GM18951 (cell line): ENCODE data around the gene EPHX1.

ENCODE experiments used
- POLR2A ChIP-seq: IDR thresholded peaks from 4 replicates; pipeline ENCODE4 v1.6.1; 2011; ENCODE audit warnings: mild to moderate bottlenecking; ENCODE audit not compliant: insufficient read length, insufficient read depth; ENCODE audit errors: extremely low read depth
- in situ Hi-C: fragments of 300-500 bp; cut with MboI; formaldehyde crosslinking; loops from one replicate; pipeline ENCODE4 v1.12.0; 2022; ENCODE audit warnings: low sequenced_read_pairs, mixed read lengths, inconsistent platforms; ENCODE audit not compliant: unreplicated experiment

Gene EPHX1

DNA sequence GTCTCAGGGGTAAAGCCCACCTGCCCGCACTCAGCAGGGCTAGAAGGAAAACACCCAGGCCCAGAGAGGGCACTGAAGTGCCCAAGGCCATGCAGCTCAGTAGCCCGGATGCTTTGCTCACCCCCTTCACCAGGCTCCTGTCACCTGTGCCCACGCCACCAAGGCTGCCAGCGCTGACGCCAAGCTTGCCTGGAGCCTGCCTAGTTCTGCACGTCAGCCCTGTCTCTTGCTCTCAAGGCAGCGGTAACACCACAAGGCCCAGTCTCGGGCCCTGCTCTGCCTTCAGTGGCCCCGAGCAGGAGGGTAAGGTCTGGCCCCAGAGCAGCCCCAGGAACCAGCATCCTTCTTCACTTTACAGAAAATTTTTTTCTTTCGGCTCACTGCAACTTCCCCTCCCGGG, 64.5 kb downstream of the EPHX1 start:
- in situ Hi-C loops, result no loop called here
- TF ChIP-seq POLR2A, result no peak

DNA sequence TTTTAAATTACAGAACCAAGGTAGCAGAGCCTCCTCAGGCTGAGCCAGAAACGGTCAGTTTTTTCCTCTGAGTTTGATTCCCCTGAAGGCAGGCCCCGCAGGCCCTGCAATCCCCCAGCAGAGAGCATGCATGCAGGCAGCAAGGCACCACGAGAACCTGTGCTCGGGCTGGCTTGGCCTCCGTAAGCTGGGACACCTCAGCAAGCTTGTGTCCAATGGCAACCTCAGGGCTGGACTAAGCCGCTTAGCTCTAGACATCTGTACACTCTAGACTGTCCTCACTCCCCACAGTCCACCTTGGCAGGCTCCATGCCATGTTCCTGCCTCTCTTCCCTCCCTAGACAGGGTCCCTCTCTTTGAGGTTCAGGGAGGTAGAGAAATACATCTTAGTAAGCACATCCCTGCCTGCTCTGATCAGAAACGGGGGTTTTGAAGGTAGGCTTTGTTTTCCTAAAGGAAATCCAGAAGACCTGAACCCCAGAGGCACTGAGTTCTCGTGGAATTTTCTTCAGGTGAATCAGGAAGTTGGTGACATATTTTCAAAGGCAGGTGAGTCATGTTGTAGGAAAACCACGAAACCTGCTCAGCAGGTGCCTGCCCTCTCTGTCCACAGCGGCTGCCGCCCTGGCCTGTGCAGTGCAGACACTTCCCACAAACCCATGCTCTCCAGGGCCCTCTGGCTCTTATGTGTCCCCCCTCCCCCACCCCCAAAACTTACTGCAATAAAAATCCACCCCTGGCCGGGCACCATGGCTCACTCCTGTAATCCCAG, 65.3 kb downstream of the EPHX1 start:
- no peak for TF ChIP-seq POLR2A
- in situ Hi-C loops, result no loop called here

DNA sequence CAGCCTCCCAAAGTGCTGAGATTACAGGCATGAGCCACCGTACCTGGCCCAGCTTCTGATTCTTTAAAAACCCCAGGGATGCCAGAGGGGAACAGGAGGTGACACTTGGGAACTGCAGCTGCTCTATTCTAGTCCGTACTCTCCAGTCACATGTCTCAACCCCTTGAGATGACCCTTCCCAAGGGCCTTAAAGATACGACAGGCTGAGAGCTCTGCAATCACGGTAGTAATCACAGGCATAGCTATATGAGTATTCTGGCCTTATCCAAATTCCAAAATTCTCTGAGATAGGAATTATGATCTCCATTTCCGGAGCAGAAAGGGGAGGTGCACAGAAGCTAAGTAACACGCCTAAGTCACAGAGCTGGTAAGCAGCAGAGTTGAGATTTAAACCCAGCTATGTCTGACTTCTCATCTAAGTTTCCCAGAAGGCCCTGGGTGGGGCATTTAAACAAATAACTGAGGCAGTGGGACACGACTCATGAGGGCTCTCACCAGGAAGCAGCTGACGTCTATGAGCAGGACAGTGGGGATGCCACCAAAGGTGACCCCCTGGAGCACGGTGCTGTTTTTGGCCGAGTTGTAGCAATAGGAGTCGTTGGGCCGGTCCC, 67.1 kb downstream of the EPHX1 start:
- in situ Hi-C loops, result no loop called here
- TF ChIP-seq POLR2A, result no peak

GRCh38 chr1:225877580-225877979, 67.7 kb downstream of the EPHX1 start:
- no peak for TF ChIP-seq POLR2A
- in situ Hi-C loops, result no loop called here

DNA sequence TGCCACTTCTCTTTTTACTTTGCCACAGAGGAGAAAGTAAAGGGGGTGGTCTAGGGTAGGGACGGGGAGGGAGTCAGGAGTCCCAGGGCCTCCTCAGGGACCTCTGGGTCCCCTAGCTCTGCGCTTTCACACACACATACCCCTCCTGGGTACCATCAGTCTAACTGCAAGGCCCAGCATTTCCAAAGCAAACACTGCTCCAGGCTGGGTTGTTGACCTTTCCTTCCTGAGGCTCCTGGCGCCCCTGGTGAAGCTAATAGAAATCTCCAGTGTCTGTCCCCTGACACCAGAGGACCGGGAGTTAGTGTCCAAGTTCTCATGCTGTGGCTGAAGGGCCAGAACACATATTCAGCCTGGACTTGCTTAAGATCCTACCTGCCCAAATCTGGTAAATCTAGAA, 68.4 kb downstream of the EPHX1 start:
- in situ Hi-C loops, result no loop called here
- TF ChIP-seq POLR2A, result no peak

- in situ Hi-C loops, result no loop called here
- no peak for TF ChIP-seq POLR2A
These were observed 69.7 kb downstream of the EPHX1 start for GRCh38 chr1:225879521-225880221.

DNA sequence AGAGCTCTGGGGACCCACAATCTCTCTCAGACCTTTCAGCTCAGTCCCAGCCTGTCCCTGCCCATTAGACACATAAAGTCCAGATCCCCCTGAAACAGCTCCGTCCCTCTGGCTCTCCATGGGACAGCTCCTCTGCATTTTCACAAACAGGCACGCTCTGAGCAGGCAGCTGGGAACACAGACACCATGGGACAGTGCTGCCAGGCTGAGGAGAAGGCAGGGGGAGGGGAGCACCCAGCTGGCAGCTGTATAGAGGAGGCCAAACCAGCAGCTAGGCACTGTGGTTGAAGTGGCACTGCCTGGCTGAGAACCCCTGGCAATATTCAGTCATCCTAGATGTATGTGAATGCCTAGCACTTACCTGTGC, 70.3 kb downstream of the EPHX1 start:
- in situ Hi-C loops, result no loop called here

DNA sequence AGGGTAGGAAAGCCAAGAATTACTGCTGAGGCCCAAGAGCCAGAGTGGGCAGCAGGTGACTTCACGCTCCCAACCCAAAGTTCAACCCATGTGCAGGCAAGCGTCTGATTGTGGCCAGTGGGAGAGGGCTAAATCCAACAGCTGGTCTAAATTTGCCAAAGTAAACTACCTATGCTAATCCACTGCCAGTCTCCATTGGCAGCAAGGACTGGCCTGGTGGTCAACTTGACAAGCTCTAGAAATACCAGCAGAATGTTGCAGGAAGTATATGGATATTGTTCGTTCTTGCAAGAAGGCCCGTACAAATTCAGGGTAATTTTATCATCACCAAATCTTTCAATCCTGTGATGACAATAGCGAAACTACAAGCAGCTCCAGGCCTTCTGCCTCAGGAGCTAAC, 70.7 kb downstream of the EPHX1 start:
- TF ChIP-seq POLR2A, result no peak

More for the DNA sequence above, 70.3 kb downstream of the EPHX1 start:
- TF ChIP-seq POLR2A, result no peak

DNA sequence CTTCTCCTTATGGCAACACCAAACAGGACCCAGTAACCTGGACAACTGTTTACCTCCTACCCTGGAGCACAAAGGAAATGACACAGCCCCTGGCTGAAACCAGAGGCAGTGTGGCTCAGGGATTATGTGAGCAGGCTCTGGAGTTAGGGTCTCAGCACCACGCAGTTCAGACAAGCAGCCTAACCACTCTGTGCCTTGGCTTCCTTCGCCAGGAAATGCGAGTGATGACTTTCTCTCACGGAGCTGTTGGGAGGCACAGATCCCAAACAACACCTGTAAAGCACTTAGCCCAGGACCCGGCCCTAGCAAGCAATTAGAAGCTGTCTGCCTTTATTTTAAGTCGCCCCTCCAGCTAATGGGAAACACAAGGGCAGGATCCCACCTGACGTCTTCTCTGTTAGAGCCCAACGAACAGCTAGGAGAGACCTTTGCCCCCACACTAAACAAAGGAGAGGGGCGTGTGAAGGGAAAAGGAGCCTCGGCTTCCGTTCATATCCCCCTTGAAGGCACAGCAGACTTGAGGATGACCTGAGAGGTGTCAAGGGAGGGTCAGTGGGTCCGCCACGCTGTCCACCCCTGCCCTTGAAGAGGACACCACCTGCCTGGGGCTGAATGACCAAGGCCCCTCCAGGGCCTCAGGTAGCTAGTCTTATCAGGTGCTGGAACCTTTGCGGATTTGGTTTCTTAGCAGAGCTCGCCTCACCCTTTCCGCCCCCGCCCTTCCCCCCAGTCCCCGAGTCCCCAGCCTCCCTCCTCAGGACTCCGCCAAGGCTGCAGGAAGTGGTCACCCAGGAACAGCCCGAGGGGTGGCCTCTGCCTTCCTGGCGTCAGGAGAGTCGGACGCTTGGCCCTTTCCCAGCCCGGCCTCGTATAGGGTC, 71.4 kb downstream of the EPHX1 start:
- no peak for TF ChIP-seq POLR2A
- in situ Hi-C loops, result no loop called here

More for the DNA sequence above, 70.7 kb downstream of the EPHX1 start:
- in situ Hi-C loops, result no loop called here

DNA sequence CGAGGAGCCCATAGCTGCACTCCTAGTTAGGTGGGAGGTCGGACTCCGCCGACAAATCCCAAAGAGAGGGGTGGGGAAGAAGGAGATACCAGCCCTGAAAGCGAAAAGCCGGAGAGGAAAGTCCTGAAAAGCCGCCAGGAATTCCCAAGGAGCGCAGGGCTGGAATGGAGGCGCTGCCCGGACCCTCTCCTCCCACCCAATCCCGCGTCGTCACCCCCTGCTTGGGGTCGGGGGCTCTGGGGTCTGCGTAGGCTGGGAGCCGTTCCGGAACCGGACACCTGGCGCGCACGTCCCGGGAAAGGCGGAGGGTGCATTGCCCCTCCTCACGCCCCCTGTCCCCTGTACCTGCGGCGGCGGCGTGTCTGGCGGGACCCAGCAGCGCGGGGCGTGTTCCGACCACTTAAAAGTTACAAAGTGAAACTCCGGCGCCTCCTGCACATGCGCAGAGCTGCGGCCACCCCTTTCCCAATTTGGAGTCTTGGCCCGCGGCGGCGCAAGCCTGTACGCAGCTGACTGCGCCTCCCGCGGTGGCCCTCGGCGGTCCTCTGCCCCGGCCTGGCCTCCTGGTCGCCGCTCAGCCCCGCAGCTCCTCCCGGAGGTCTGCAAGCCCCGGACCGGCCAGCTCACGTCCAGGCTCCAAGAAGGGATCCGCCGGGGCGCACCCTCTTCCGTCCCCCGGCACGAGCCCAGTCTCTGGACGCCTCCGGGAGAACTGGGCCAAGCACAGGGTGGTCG, 72.2 kb downstream of the EPHX1 start, which contains the start of gene TMEM63A:
TMEM63A (minus strand) TSS at position 422 of the 735 bp plus-strand sequence. CDS start 4,800 bp downstream, outside the sequence.
- in situ Hi-C loops, result no loop called here

GRCh38 chr1:225882694-225883615, 73.0 kb downstream of the EPHX1 start:
- no peak for TF ChIP-seq POLR2A
- in situ Hi-C loops, result no loop called here

More for the DNA sequence above, 72.2 kb downstream of the EPHX1 start, which contains the start of gene TMEM63A:
- peak; percentile 77 for TF ChIP-seq POLR2A
